CD4-positive, alpha-beta T cell treated with Interleukin-15 for 1 hour (primary cell): ENCODE data around the gene THADA.

Experiments used
- DNase-seq: peaks from one replicate; pipeline ENCODE4 v3.0.0-alpha.2; 2020

Gene THADA

GRCh38 chr2:43265001-43265400 is 330.8 kb downstream of the THADA start:
- DNase-seq: no peak

- DNase-seq: no peak
These were observed 332.9 kb downstream of the THADA start for GRCh38 chr2:43262951-43263350.

- no peak for DNase-seq
These were observed 333.6 kb downstream of the THADA start for GRCh38 chr2:43262239-43262638.

- DNase-seq: no peak
These were observed 336.3 kb downstream of the THADA start for GRCh38 chr2:43259512-43259911.

- no peak for DNase-seq
These were observed 337.2 kb downstream of the THADA start for GRCh38 chr2:43258547-43259156.

GRCh38 chr2:43255296-43255910 is 340.4 kb downstream of the THADA start:
- no peak for DNase-seq

- DNase-seq: no peak
These were observed 341.5 kb downstream of the THADA start for GRCh38 chr2:43254331-43254730.

GRCh38 chr2:43251171-43251731 is 344.6 kb downstream of the THADA start:
- DNase-seq: no peak

GRCh38 chr2:43250015-43250414 is 345.8 kb downstream of the THADA start:
- no peak for DNase-seq

GRCh38 chr2:43248621-43249020 is 347.2 kb downstream of the THADA start:
- no peak for DNase-seq

- no peak for DNase-seq
These were observed 349.2 kb downstream of the THADA start for GRCh38 chr2:43246641-43247040.

- no peak for DNase-seq
These were observed 354.3 kb downstream of the THADA start for GRCh38 chr2:43241558-43241957.

GRCh38 chr2:43240766-43241150 is 355.1 kb downstream of the THADA start:
- no peak for DNase-seq

- DNase-seq: no peak
These were observed 355.7 kb downstream of the THADA start for GRCh38 chr2:43239981-43240765.

- no peak for DNase-seq
These were observed 357.0 kb downstream of the THADA start for GRCh38 chr2:43238813-43239212.

GRCh38 chr2:43238176-43238575 is 357.7 kb downstream of the THADA start:
- DNase-seq: no peak

- DNase-seq: no peak
These were observed 362.3 kb downstream of the THADA start for GRCh38 chr2:43233218-43234212.

- no peak for DNase-seq
These were observed 364.6 kb downstream of the THADA start for GRCh38 chr2:43230951-43231827.

GRCh38 chr2:43230351-43230885 is 365.4 kb downstream of the THADA start:
- no peak for DNase-seq

GRCh38 chr2:43228756-43229659 is 366.8 kb downstream of the THADA start:
- DNase-seq: no peak
